Mucosa of gallbladder (tissue), 1 donor: ENCODE measurements around the gene PNLDC1. TPM values are rescaled to one million over a fixed set of nuclear protein-coding genes. Genes with fewer than 3 reads are reported as not detected.
A peak's percentile ranks its signal among the peaks of the same experiment; 100 is the strongest.

Source experiments
- DNase-seq: peaks from one replicate; pipeline ENCODE4 v3.0.0-alpha.2; 2020; ENCODE audit warnings: low spot score
- total RNA-seq: library from RNA; stranded (reverse); gene quantifications from one replicate; pipeline ENCODE4 v1.2.1, GENCODE V29; 2021
- donor health status: DM: no; HTN: no; CAD: no.

PNLDC1 gene
- 0.23 TPM for total RNA-seq

GRCh38 chr6:159800141-159800865, at the start of gene PNLDC1:
PNLDC1 (plus strand) TSS chr6:159800276; CDS start chr6:159800308, 32 bp downstream.
- DNase-seq = no peak

- DNase-seq = no peak
Observed at GRCh38 chr6:159751448-159751847, 48.6 kb upstream of the PNLDC1 start.

- no peak for DNase-seq
Observed at GRCh38 chr6:159753081-159753872, 46.8 kb upstream of the PNLDC1 start.

GRCh38 chr6:159754401-159754800, 45.7 kb upstream of the PNLDC1 start:
- no peak for DNase-seq

DNA sequence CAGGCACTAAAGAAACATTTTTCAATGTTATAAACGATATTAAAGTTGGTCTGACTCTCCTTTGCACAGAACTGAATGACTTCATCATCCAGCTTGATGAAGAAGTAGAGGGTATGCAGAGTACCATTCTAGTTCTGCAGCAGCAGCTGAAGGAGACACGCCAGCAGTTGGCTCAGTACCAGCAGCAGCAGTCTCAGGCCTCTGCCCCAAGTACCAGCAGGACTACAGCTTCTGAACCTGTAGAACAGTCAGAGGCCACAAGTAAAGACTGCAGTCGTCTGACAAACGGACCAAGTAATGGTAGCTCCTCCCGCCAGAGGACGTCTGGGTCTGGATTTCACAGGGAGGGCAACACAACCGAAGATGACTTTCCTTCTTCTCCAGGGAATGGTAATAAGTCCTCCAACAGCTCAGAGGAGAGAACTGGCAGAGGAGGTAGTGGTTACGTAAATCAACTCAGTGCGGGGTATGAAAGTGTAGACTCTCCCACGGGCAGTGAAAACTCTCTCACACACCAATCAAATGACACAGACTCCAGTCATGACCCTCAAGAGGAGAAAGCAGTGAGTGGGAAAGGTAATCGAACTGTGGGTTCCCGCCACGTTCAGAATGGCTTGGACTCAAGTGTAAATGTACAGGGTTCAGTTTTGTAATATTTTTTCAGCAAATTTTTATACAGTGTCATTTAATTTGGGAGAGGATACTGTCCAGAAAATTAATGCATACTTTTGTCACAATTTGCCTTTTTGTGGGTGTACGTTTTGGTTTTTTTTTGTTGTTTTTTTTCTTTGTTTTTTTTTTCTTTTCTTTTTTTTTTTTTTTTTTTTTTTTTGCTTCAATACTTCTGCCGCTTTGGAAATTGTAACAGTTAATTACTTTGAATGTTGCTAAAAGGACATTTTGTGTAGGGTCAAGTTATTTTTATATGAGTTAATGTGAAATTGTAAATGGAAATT, 44.8 kb upstream of the PNLDC1 start:
- no peak for DNase-seq

DNA sequence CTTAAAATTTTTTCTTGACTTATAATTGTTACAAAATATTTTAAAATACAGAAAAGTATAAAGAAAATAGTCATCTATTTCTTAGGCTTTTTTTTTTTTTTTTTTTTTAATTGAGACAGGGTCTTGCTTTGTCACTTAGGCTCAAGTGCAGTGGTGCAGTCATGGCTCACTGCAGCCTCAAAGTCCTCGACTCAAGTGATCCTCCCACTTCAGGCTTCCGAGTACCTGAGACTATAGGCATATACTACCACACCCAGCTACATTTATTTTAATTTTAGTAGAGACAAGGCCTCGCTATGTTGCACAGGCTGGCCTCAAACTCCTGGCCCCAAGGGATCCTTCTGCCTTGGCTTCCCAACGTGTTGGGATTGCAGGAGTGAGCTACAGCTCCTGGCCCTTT, 43.6 kb upstream of the PNLDC1 start:
- DNase-seq = no peak

GRCh38 chr6:159758031-159759001, 41.8 kb upstream of the PNLDC1 start:
- DNase-seq = no peak

DNA sequence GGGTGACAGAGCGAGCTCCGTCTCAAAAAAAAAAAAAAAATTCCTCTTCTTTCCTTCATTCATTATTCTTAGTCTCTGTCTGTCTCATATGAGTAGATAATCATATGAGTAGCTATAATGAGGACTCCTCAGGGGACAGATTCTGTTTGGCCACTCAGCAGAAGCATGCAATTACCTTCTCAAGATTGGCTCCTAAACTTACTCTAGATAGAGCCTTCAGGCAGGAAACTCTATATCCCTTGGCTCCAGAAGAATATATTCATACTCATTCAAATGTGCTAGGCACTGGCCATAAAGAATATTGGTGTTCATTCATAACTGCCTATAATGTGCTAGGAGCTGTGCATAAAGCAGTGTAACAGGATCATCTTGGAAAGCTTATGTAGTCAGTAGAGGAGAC, 40.4 kb upstream of the PNLDC1 start:
- no peak for DNase-seq

DNA sequence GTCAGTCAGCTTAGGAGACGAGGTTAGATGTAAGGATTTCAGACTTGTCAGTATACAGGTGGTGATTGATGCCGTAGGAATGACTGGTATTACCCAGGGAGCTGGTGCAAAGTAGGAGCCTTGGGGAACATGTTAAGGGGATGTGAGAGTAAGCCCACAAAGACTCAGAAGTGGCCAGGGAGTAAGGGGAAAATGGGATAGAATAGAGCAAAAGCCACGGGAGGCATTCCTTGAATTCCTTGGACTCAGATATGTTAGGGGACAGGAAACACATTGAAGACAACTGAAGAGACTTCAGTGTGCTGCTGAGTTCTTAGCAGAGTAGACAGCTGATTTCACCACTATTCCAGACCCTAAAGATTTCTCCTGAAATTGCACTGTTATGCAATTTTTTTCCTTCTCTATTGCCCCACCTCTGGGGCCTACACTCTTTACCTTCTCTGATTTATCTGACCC, 39.4 kb upstream of the PNLDC1 start:
- DNase-seq = no peak

DNA sequence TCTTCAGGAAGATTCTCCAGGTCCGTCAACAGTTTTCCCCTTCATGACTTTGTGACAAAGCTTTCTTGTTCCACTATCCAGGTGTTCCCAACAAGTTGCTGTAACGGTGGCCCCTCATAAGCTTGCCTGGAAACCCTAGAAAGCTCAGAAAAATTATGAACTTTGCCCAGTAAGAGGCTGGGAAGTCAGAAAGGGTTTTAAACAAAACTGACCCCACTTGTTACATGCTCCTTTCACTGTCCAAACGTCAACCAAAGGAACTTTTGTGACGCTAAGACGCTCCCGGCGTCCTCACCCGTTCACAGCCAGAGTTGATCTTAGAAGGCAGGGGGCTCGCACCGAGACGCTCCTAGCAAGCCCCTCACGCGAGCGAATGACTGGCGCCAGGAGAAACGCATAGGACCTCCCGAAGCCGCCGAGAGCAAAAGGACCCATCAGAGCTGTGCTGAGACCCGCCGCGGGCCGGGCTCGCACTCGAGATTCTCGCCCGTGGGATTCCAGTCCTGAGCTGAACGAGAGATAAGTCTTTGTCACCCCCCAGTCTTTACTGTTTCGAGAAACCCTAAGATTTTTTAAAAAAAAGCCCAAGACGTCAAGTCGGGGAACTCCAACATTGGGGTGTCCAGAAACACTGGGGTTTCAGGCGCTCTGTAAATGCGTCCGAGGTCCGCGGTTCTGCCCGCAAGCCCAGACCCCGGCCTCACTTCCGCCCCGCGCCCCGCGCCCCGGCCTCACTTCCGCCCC, 38.8 kb upstream of the PNLDC1 start:
- DNase-seq = no peak

- DNase-seq = peak; percentile 96
Observed at GRCh38 chr6:159761873-159762680, 38.0 kb upstream of the PNLDC1 start, which contains the start of gene ACAT2. ACAT2 (plus strand) TSS chr6:159762045; CDS start chr6:159762088, 43 bp downstream.

GRCh38 chr6:159762681-159763293, 37.3 kb upstream of the PNLDC1 start:
- peak; percentile 15 for DNase-seq

DNA sequence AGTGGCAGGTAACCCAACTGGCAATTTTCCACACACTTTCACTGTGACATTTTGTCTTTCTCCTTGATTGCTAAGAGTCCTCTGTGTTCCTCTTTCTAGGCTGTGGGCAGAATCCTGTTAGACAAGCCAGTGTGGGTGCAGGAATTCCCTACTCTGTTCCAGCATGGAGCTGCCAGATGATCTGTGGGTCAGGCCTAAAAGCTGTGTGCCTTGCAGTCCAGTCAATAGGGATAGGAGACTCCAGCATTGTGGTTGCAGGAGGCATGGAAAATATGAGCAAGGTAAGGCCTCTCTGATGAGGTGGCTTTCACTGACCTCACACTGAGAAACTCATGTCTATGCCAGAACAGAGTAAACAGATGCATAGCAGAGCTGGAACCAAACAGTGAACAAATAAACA, 33.2 kb upstream of the PNLDC1 start:
- no peak for DNase-seq

DNA sequence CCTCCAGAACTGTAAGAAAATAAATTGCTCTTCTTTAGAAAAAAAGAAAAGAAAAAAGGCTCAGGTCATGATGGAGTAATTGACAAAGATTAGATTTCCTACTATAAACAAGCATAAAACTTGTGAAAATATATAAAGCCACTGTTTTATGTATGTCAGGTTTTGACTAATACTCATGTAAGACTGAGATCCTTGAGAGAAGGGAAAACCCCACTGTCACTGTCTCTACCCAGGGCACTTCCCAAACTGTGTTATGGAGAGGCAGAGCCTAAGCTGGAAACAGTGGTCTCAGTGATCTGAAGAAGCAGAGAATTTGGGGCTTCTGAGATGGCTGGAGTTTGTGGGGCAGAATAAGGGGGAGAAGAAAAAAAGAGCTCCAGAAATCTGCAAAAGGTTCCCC, 30.6 kb upstream of the PNLDC1 start:
- DNase-seq = no peak

DNA sequence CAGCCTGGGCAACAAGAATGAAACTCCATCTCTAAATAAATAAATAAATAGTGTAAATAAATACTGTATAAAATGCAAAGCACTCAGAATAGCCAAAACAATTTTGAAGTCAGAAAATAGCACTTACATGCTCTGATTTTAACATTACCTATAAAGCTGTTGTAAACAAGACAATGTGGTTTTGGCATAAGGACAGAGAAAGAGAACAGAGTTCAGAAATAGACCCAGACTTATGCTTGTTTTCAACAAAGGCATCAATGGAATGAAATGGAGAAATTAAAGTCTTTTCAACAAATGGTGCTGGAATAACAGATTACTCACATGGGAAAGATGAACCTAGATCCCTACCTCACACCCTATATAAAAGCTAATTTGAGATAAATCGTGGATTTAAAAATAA, 27.9 kb upstream of the PNLDC1 start:
- no peak for DNase-seq

- DNase-seq = no peak
Observed at GRCh38 chr6:159777240-159777904, 22.7 kb upstream of the PNLDC1 start.

- DNase-seq = no peak
Observed at GRCh38 chr6:159778131-159778530, 21.9 kb upstream of the PNLDC1 start.

- DNase-seq = no peak
Observed at GRCh38 chr6:159778542-159779103, 21.5 kb upstream of the PNLDC1 start.
